HG03565 (cell line): Measurements from ENCODE around the gene PARD3.
"Not testable (repeated sequence)": the region's sequence is repeated elsewhere in the genome, so short reads cannot be mapped to it uniquely, and the experiment has no call there.

ENCODE experiments used
- ATAC-seq: cut with Tn5 transposase; IDR thresholded peaks from one replicate; pipeline ENCODE4 v1.9.1; 2021; ENCODE audit warnings: mild to moderate bottlenecking, moderate library complexity; ENCODE audit not compliant: unreplicated experiment

PARD3 gene

DNA sequence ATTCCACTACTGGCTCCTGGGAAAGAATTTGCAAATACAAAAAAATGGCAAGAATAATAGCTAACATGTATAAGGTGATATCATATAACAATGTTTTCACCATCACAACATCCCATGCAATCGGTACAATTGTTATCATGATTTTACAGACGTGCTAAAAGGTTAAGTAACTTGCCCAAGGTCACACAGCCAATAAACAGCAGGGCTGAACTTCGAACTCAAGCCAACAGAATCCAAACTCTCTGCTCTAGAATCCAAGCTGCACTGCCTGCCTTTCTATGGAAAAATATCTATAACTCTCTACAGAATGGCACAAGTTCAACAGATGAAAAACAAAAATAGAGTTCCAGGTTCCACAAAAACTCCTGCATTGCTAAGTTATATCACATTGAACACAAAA, 160.9 kb downstream of the PARD3 start:
- no peak for ATAC-seq

DNA sequence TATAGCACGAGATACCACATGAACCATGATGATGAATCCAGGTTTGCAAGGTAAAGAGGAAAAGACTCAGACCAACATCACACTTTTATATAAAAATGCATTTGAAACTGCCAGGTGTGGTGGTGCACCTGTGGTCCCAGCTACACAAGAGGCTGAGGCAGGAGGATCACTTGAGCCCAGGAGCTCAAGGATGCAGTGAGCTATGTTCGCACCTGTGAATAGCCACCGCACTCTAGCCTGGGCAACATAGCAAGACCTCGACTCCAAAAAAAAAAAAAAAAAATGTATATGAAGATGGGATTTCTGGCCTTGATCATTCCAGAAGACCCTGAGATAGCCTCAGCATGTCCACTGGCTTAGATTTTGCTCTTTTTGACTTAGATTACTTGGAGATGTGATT, 161.6 kb downstream of the PARD3 start:
- no peak for ATAC-seq

DNA sequence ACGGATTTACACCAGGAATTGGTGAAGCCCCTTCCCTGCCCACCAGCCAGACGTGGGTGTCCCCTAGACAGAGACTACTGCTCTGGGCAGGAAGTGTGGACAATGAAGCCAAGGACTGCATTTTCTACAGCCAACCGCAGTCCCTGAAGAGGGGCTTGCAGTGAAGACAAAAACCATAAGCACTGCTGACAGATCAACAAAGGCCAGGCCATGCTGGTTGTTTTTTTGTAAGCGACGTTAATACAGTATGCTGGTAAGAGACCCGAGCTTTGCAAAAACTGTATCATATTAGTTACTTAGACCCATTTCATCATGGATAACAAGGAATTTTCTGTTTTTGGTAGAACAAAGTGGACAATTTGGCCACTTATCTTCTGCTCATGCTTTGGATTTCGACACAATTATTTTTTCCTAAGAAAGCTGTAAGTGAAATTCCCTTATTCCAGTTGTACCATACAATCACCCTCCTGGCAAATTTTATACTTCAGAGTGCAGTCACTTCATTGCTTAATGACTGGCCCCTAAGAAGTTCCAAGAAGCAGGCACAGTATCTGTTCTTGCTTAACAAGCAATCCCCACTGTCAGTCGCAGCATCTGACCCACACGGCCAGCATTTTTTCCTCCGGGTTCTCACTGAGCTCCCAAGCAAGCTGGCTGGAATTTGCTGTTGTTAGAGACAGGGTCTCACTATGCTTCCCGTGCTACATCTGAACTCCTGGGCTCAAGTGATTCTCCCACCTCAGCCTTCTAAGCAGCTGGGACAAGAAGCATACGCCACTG, 163.5 kb downstream of the PARD3 start:
- no peak for ATAC-seq

DNA sequence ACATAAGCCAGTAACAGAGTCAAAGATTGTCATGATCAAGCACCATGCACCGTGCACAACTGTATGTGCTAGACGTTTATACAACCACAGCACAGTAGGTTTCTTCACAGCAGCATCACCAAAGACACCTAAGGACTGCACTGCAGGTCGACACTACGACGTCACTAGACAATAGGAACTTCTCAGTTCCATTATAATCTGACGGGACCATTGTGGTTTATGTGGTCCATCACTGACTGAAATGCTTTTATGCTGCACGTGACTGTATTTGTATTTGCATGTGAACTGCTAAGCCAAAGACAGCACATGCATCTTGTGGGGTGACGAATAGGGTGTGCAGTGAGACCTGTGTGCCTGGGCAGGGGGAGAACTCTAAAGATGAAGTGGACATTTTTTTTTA, 164.9 kb downstream of the PARD3 start:
- ATAC-seq = no peak

DNA sequence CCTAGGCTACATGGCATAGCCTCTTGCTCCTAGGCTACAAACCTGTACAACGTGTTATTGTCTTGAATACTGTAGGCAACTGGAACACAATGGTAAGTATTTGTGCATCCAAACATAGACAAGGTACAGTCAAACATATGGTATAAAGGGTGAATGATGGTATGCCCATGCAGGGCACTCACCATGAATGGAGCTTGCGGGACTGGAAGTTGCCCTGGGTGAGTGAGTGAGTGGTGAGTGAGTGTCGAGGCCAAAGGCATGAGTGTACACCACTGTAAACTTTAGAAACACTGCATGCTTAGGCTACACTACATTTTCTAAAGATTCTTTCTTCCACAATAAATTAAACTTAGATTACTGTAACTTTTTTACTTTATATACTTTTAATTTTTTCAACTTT, 165.7 kb downstream of the PARD3 start:
- ATAC-seq = no peak

DNA sequence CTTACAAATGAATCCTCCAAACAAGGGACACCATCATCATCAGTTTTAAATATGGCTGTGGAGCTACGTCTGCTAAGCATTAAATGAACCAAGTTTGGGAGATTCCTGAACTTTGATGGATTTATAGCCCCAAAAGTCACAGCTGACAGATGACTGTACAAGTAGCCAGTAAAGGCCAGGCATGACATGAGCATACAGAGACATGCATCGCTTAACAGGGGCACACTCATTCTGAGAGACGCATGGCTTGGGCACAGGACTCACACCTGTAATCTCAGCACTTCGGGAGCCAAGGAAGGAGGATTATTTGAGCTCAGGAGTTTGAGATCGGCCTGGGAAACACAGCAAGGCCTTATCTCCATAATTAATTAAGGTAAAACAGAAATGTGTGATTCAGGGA, 166.2 kb downstream of the PARD3 start:
- no peak for ATAC-seq

DNA sequence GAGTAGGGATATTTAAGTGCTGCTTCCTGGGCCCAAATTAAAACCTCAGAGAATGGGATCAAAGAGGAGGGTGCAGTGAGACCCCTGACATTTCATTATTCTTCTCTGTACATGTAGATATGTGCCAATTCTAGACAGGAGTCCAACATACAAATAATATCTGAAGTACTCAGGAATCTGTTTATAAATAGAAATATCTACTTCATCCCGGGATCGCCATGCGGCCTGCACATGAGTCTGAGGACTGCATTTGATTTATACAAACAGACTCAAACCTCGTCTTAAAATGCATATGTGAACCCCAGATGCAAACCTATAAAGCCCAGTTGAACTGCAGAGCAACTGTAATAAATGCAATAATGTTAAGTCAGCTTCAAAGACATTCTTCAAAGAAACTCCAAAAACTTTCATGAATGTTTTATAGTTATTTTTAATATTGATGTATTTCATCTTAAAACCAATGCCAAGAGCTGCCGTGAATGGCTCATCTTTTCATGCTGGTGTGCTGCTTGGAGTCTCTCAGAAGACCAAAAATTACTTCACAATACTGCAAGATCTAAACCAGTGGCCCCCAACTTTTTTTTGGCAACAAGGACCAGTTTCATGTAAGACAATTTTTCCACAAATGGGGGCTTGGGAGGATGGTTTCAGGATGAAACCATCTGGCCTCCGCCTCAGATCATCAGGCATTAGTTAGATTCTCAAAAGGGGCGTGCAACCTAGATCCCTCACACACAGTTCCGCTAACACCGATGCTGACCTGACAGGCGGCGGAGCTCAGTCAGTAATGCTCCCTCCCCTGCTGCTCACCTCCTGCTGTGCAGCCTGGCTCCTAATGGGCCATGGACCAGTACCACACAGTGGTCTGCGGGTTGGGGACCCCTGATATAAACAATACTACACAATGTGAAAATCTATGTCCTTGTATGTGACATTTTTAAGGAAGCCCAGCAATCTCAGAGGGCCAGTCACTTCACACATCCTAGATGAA, 166.9 kb downstream of the PARD3 start:
- ATAC-seq = no peak

DNA sequence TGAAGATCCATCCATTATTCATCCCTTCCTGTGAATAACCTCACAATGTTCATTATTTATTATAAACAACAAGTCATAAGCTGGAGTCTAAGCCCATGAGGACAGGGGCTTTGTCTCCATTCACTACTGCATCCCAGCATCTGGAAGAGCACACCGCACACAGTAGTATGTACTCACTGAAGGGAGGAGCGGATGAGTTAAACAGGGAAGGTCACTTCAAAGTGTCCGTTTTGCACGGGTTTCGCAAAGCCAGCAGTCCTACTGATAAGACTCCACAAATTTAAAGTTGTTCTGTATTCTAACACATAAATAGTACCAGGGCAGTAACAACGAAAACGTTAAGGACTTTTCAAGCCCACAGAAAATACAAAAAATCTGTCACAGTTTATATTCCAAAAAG, 167.9 kb downstream of the PARD3 start:
- ATAC-seq = no peak

DNA sequence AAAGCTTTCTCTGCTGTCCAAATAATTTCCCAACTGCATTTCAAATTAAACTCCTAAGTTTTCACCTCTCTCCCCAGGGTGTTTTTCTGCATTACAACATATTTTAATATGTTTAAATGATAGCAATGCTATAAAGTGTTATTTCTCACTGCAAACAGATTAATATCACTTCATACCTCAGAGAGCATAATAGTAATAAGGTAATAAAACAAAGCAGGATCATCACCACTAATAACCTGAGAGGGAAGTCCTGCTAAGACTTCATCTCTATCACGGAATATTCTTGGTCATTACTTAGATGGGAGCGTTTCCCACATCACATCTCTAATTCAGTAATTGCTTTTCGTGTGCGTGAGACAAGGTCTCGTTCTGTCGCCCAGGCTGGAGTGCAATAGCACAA, 168.8 kb downstream of the PARD3 start:
- no peak for ATAC-seq

DNA sequence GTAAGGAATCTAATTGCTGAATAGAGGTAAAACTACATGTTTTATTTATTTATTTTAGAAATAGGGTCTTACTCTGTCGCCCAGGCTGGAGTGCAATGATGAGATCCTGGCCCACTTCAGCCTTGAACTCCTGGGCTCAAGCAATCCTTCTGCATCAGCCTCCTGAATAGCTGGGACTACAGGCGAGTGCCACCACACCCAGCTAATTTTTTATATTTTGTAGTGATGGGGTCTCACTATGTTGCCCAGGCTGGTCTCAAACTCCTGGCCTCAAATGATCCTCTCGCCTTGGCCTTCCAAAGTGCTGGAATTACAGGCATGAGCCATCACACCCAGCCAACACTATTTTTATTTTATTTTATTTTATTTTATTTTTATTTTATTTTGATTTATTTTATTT, 170.3 kb downstream of the PARD3 start:
- ATAC-seq = not testable (repeated sequence)

DNA sequence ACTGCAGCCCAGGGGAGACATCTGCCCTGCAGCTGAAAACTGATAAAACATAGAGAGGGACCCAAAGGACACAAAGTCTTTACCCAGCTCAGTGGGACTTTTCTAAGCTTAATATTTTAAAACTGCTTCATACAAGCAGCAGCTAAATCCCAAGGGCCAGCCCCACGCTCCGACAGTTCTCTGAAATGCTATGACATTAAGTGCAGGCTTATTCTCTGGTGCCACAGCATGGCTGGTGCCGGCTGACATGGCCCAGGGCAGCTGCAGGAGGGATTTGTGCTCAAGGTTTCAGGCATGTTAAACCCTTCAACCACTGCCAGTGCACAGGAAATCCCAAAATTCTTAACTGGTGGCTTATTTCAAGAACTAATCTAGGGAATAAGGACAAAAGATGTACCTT, 170.9 kb downstream of the PARD3 start:
- ATAC-seq = no peak

DNA sequence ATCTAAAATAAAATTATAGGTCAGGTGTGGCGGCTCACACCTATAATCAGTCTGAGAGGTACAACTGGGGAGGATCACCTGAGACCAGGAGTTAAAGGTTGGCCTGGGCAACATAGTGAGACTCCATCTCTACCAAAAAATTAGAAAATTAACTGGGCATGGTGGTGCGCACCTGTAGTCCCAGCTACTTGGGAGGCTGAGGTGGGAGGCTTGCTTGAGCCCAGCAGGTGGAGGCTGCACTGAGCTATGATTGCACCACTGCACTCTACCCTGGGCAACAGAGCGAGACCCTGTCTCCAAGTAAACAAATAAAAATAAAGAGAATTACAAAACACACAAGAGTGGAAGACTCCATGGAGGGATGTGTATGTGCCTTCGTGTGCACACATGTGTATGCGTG, 171.5 kb downstream of the PARD3 start:
- ATAC-seq = no peak

DNA sequence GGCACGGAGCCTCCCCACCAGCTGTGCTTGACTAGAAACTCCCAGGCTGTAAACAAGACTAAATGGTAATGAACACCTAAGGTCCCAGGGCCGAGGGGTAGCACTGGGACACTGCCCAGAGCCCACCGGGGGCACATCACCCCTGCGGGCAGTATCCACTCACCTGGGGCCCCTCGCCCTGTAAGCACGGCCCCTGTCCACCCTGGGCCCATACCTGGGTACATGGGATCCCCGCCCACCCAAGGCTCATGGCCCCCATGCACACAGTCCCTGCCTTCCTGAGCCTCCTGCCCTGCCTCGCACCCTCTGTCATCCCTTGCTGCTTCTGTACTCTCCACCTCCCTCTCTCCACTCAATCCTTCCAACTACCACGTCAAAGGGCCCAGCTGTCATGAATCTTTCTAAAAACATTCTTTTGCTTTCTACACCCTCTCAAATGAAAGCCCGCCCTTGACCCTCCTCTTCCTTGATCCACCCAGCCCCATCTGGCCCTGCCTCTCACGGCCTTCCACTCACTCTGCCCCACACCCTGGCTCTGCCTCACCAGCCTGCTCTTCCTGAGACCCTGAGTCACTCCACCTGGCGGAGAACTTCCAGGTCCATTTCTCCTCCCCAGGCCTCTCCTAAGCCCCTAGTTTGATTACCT, 173.1 kb downstream of the PARD3 start:
- no peak for ATAC-seq

DNA sequence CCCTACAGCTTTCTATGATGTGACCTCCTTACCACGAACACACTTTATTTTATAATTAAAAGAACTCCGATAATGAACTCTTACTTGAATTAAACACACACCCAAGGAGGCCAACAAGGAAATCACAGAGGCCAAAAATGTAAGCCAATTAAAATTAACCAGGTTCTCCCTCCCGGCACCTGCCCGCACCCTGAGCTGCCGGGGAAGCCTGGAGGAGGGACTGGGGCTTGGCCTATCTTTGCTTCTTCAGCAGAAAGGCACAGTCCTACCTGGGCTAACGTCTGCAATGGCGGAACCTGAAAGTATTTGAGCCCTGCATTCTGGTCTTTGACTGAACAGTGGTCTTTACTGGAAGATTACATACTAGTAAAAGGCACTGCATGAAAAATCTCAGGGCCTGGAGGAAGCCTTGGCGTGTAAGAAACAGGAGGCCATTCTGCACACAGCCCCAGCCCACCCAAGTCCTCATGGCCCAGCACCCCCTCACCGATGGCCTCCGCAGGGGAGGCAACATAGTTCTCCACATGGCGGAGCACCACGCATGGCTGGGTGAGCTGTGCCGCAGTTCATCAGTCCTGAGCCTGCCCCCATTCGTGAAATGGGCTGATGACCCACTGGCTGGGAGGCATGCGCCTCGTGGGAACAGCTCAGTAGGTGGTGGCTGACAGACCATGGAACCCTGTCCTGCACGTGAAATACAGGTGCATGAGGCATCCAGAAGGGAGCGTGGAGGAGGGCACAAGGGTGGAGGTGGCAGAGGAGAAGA, 173.8 kb downstream of the PARD3 start:
- ATAC-seq = no peak

DNA sequence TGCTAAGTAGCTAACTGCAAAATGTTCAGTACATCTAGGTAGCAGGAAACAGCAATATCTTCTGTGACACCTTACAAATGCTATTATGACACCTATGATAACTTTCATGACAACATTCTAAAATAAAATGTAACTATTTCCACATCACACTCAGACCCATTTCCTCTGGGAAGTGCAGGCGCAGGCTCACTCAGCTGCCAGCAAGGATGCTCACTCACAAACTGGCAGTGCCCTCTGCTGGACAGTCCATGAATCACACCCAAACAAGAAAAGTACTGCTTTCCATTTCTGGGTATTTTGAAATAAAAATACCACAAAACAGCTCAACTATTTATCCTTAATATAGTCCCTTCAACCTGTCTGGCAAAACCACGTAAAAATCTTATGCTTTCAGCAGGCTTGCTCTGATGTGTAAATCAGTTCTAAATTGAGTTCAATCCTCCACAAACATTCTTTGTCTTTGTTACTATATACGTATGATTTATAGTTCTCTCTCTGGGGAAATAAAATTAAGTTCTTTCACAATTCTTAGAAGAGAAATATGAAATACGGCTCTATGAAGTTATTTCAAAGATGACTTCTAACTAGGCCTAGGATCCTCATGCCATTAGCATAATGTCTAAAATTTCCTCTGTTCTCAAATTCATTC, 176.6 kb downstream of the PARD3 start:
- no peak for ATAC-seq

DNA sequence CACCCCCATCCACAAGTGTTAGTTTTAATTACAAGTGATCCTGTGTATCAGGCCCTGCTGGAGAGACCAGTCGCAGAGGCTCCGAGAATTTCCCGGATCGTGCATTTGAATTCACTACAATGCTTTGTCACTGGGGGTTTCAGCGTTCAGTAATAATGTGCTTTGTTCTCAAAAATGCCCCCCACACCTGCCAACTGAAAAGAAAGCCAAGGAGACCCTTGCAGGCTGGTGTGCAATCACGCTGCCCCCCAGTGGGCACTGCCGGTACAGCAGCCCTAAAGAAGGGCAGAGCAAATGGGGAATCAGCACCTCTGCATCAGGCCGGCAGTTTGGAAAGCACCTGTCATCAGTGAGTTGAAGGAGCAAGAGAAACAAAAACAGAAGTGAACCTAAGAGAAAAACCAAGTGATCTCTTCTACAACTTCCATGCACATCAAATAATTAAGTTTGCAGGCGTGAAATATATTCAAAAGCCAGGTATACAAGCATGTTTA, 177.6 kb downstream of the PARD3 start:
- peak; percentile 78 for ATAC-seq

DNA sequence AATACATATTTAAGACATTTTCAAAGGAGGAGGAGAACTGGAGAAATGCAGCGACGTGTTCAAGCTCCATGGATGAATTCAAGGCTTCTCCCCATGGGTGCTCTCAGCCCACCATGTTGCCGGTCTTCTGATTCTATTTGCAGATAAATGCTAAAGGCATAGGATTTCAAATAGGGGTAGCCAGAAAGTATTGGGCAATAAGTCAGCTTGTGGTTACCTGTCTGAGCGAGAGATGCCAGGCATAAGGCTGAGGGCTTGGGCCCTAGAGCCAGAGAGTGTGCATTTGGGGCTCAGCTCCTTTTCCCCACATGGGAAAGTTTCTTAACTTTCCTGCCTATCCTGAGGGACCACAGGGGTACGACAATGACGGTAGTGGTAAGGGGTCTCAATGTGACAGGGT, 180.0 kb downstream of the PARD3 start:
- no peak for ATAC-seq

DNA sequence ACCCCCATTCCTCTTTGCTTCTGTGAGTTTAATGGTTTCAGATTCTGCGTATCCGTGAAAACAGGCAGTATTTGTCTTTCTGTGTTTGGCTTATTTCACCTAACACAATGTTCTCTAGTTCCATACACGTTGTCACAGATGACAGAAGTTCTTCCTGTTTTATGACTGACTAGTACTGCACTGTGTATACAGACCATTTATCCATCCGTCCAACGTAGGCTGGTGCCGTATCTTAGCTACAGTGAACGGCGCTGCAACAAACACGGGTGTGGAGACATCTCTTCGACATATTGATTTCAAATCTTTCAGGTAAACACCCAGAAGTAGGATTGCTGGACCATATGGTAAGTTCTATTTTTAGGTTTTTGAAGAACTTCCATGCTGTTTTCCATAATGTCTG, 181.7 kb downstream of the PARD3 start:
- no peak for ATAC-seq

DNA sequence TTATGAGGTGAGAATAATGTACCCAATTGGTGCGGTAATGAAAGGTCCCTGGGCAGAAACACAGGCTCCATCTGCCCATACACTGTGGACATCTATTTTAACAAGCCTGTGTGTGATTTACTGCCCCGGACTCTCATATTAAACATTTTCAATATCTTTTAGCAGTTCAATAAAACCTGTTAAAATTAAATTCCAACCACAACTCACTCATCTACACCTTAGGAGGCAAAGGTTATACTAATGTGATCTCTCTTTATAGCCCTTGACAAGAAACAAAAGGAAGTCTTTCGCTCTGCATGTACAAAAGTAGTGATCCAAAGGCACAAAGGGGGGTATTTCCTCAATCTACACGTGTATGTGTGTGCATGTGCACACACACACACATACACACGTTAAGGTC, 186.0 kb downstream of the PARD3 start:
- ATAC-seq = no peak

DNA sequence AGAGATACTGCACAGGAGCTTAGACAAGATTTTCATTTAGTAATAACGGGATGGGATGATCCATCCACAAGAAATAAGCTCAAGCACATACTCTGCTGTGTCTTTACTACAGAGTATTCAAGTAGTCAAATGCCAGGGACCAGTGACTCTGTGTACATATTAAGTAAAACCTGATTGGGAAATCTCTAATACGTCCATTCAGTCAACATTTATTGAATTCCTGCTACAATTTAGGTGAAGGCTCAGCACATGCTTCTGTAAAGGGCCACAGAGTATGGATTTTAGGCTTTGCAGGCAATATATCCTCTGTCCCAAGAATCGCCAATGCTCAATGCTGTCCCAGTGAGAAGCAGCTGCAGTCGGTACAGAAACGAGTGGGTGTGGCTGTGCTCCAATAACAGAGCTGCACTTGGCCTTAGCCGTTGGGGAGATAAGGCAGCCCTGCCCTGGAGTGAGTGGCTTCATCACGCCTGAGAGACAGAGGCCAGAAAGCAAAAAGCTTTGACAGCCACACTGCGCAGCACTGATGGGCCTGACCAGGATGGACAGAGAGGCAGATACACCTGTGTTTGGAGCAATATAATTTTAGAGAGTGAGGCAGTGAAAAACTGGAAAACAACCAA, 186.8 kb downstream of the PARD3 start:
- ATAC-seq = no peak
